ENCODE data around the gene TNFSF12.

TNFSF12 gene

DNA sequence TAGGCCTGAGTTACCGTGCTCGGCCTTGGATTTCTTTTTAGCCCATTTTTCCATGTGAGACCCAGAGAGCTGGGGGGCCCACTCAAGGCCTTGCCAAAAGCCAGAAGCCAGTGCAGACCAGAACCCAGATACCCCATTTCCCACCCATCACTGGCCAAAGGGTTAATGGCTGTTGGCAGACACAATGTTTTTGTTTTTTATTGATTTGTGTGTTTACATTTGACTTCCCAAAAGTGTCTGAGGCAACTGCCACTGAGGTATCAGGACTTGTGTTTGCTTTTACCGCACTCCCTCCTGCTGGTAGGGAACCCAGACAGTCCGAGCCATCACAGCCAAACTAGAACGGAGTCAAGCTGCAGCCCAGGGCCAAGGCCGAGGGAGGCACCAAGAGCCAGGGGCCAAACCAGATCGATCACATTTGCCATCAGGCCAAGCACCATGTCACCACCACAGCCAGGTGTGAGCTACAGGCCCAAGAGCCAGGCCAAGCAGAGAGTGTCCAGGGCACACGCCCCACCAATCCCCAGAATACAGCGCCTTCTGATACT, 7.7 kb upstream of the TNFSF12 start:
- no peak for DNase-seq (ENCODE audit: low read depth in 3 of 3)

DNA sequence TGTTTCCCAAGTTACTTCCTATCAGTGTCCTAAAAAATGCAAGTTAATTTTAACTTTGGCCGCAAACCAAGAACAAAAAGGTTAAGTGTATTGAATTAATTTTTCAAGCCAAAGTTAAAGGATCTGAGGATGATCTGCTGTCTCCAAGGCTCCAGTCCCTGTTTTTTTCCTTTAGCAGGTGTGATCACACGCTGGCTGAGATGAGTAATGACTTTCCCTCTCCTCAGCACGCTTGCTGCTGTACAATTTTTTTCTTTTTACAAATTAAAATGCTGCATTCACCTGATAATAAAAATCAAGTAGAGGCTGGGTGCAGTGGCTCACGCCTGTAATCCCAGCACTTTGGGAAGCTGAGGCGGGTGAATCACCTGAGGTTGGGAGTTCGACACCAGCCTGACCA, 3.9 kb upstream of the TNFSF12 start:
- no peak for DNase-seq (ENCODE audit: low read depth in 3 of 3)

DNA sequence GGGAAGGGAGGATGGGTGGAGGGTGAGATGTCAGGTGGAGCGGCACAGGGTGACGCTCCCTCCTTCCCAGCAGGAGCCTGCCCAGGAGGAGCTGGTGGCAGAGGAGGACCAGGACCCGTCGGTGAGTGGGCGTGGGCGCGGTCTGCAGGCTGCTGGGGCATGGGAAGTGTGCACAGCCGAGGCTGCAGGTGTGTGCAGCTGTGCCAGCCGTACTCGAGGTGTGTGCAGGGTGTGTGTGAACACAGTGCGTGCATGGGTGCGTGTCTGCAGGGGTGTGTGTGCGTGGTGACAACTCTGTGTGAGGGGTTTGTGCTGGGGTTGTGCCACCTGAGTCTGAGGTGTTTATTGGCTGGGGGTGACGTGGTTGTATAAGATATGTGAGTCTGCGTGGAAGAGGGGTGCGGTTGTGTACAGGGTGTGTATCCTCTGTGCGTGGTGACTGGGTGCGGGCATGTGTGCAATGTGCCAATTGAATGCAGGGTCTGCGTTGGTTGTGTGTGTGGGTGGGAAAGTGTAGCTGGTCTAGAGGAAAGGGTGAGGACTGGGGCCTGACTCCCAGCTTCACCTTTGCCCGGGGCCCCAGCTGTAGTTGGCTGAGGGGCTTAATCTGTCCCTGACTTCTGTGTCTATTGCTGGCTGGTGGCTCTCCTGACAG, 670 bp downstream of the TNFSF12 start:
- DNase-seq (ENCODE audit: low read depth in 3 of 3) = no peak

DNA sequence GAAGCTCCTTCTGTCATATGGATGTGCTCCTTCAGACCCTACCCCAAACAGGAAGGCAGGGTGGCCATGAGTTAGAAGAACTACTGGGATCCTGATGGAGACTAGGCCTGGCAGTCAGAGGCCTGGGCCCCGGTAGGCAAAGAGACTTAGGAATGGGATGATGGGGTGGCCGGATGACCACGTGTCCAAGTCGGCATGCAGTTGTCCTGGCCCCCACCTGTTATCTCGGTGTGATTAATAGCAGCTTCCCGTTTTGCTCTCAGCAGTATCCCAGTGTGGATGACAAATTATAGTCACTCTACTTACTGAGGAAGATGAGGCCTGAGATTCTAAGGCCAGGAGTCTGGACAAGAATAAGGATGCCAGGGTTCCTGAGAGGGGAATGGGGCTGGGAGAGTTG, 1.5 kb downstream of the TNFSF12 start:
- DNase-seq (ENCODE audit: low read depth in 3 of 3) = no peak

DNA sequence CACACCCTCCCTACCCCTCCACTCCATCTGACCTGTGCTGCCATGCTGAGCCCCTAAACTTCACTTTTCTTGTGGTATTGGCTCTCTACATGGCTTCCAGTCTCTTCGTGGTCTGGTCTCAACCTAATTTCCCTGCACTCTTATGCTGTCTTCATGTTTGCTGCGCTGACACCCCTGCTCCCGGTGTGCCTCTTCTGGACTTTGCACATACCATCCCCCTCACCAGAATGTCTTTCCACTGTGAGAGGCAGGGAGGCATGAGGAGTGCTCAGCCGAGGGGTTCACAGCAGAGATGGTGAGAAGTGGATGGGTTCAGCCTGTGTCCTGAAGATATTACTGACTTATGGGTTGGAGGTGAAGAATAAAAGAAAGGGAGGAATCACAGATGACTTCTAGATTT, 2.5 kb downstream of the TNFSF12 start:
- DNase-seq (ENCODE audit: low read depth in 3 of 3) = no peak

DNA sequence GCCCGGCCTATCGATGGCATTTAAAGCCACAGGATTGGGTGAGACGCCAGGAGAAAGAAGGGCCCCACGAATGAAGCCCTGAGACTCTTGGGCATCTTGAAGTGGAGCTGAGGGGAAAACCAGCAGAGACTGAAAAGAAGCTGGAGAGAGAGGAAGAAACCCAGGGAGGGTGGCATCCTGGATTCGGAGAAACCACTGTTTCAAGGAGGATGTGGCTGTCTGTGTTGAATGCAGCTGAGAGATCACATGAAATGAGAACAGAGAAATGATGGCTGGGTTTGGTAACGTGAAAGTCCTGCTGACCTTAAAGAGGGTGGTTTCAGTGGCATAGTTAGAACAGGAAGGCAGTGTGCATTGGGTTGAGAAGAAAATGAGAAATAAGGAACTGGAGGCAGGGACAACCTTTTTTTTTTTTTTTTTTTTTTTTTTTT, 3.8 kb downstream of the TNFSF12 start:
- DNase-seq (ENCODE audit: low read depth in 3 of 3) = no peak

DNA sequence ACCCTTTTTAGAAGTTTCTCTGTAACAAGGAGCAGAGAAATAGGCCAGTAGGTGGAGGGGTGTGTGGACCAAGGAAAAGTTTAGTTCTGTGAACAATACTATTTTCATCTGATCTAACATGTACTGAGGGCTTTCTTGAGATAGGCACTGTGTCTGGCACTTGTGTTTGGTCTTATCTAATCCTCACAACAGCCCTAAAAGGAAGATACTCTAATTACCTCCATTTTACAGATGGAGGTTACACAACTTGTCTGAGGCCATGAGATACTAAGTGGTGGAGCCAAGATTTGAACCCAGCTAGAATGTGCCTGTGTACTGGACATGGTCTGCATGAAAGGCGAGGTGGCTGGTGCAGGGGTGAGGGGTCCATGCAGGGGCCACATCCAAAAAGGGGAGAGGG, 4.5 kb downstream of the TNFSF12 start:
- DNase-seq (ENCODE audit: low read depth in 3 of 3) = no peak

DNA sequence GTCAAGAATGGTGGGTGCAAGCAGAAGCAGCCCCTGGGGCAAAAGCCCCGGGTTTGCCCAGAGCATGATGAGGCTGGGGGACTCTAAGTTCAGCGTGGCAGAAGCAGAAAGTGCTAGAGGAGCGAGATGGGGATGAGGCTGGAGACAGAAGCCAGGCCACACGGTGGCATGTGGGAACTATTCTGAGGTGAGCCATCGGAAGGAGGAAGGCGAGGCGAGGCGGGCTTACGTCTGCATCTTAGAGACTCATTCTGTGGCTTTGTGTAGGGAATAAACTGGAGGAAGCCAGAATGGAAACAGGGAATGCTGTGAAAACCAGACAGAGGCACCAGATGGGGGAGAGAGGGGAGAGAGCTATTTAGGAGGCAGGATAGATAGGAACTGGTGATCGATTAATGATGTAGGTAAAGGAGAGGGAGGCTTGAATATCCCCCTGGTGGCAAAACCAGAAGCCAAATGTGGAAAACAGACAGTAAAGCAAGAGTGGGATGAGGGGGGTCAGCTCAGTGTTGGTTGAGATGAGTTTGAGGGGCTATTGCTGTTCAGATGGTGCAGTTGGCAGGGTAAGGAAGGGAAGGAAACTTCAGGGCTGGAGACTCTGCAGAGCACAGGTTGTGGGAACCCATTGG, 6.6 kb downstream of the TNFSF12 start:
- DNase-seq (ENCODE audit: low read depth in 3 of 3) = no peak

DNA sequence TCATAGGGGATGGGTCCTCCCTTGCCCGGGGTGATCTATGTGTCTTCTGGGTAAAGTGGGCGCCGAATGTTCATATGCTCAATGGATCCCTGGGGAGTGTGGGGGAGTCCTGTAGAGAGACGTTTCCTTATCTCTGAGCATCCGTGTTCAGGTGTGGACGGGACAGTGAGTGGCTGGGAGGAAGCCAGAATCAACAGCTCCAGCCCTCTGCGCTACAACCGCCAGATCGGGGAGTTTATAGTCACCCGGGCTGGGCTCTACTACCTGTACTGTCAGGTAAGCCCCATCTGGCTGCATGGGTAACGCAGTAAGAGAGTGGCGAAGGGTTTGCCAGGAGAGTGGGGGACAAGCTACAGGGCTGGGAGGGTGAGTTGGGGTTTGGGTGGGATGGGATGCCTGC, 7.8 kb downstream of the TNFSF12 start:
- no peak for DNase-seq (ENCODE audit: low read depth in 3 of 3)

DNA sequence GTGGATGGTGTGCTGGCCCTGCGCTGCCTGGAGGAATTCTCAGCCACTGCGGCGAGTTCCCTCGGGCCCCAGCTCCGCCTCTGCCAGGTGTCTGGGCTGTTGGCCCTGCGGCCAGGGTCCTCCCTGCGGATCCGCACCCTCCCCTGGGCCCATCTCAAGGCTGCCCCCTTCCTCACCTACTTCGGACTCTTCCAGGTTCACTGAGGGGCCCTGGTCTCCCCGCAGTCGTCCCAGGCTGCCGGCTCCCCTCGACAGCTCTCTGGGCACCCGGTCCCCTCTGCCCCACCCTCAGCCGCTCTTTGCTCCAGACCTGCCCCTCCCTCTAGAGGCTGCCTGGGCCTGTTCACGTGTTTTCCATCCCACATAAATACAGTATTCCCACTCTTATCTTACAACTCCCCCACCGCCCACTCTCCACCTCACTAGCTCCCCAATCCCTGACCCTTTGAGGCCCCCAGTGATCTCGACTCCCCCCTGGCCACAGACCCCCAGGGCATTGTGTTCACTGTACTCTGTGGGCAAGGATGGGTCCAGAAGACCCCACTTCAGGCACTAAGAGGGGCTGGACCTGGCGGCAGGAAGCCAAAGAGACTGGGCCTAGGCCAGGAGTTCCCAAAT, 8.4 kb downstream of the TNFSF12 start:
- no peak for DNase-seq (ENCODE audit: low read depth in 3 of 3)

DNA sequence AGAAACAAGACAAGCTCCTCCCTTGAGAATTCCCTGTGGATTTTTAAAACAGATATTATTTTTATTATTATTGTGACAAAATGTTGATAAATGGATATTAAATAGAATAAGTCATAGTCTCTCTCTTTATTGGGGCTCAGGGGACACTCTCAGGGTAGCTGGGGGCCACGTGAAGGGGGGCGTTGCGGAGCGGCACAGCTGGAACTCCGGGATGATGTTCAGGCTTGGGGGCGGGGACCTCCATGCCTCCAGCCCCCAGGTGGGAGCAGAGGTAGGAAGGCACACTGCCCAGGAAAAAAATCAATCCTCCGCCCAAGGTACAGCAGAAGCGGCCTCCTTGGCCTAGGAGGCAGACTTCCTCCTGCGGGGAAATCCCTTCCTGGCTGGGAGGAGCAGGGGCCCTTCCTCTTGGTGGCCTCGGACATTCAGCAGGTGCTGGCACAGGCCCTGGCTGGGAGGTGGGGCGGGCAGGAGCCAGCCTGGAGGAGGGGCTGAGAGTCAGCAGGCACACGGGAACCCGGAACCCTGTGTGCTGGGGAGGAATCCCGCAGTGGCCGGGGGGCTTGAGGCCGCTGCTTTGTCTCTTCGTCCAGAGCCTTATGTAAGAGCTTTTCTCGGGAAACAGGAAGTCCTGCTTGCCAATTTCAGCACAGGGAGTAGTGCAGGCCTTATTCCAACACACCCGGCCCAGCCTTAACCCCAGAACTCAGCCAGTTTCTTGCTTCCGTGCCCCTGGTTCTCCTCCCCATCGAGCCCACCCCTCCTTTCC, 9.1 kb downstream of the TNFSF12 start:
- no peak for DNase-seq (ENCODE audit: low read depth in 3 of 3)

DNA sequence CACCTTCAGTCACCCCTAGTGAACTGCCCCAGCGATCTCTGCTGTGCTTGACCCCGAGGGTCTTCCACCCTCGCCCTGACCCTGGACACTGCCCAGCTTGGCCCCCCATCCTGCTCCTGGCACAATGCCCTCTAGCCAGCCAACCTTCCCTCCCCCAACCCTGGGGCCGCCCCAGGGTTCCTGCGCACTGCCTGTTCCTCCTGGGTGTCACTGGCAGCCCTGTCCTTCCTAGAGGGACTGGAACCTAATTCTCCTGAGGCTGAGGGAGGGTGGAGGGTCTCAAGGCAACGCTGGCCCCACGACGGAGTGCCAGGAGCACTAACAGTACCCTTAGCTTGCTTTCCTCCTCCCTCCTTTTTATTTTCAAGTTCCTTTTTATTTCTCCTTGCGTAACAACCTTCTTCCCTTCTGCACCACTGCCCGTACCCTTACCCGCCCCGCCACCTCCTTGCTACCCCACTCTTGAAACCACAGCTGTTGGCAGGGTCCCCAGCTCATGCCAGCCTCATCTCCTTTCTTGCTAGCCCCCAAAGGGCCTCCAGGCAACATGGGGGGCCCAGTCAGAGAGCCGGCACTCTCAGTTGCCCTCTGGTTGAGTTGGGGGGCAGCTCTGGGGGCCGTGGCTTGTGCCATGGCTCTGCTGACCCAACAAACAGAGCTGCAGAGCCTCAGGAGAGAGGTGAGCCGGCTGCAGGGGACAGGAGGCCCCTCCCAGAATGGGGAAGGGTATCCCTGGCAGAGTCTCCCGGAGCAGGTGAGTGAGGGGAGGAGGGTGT, 9.9 kb downstream of the TNFSF12 start, which contains the start of gene TNFSF13:
Gene TNFSF13 (plus strand): TSS at position 207 of the 776 bp plus-strand sequence. CDS start 290 bp downstream, at position 497.
- DNase-seq (ENCODE audit: low read depth in 3 of 3) = no peak

DNA sequence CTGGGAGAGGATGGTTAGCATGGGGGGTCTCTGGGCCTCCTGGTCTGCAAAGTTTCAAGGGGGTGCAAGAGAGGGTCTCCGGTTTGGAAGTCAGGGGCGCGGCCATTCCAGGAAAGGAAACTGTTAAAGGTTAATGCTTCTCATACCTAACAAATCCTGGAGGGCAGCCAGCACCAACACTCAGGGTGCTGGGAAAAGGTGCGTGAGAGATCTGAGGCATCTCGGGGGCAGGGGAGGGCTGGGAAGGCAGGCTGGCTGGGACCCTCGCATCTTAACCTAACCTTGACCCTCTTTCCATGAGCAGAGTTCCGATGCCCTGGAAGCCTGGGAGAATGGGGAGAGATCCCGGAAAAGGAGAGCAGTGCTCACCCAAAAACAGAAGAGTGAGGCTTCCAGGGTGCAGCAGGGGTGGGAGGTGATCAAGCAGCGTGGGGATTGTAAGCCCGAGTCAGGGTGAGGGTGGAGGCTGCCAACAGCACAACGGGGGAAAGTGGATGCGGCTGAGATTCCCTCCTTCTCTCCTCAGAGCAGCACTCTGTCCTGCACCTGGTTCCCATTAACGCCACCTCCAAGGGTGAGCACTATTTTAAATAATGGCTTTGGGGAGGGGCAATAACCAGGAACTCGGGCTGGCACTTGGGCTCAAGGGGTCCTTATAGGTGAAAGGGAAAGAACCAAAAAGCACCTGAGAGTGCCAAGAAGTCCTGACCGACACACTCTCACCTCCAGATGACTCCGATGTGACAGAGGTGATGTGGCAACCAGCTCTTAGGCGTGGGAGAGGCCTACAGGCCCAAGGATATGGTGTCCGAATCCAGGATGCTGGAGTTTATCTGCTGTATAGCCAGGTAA, 10.7 kb downstream of the TNFSF12 start:
- DNase-seq (ENCODE audit: low read depth in 3 of 3) = no peak

DNA sequence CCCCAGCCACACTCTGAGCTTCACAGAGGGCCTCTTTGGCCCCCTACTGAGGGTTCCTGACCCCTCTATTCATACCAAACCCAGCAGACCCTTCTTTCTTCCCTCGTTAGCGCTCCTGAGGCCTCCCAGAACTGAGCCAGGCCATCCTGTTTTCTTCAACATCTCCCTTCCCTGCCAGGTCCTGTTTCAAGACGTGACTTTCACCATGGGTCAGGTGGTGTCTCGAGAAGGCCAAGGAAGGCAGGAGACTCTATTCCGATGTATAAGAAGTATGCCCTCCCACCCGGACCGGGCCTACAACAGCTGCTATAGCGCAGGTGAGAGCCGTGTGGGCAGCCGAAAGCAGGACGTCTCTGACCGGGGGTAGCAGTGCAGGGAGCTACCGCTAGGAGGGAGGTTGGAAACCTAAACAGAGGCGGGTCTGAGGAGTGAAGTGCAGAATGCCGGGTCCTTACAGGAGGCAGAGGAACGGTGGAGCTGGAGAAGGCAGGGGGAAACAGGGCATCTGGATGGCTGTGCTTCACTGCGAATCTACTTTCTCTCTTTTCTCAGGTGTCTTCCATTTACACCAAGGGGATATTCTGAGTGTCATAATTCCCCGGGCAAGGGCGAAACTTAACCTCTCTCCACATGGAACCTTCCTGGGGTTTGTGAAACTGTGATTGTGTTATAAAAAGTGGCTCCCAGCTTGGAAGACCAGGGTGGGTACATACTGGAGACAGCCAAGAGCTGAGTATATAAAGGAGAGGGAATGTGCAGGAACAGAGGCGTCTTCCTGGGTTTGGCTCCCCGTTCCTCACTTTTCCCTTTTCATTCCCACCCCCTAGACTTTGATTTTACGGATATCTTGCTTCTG, 11.5 kb downstream of the TNFSF12 start:
- DNase-seq (ENCODE audit: low read depth in 3 of 3) = peak; percentile 51 to 61 (median 52)

DNA sequence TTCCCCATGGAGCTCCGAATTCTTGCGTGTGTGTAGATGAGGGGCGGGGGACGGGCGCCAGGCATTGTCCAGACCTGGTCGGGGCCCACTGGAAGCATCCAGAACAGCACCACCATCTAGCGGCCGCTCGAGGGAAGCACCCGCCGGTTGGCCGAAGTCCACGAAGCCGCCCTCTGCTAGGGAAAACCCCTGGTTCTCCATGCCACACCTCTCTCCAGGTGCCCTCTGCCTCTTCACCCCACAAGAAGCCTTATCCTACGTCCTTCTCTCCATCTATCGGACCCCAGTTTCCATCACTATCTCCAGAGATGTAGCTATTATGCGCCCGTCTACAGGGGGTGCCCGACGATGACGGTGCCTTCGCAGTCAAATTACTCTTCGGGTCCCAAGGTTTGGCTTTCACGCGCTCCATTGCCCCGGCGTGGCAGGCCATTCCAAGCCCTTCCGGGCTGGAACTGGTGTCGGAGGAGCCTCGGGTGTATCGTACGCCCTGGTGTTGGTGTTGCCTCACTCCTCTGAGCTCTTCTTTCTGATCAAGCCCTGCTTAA, 12.2 kb downstream of the TNFSF12 start:
- DNase-seq (ENCODE audit: low read depth in 3 of 3) = peak; percentile 75 to 83 (median 77)

DNA sequence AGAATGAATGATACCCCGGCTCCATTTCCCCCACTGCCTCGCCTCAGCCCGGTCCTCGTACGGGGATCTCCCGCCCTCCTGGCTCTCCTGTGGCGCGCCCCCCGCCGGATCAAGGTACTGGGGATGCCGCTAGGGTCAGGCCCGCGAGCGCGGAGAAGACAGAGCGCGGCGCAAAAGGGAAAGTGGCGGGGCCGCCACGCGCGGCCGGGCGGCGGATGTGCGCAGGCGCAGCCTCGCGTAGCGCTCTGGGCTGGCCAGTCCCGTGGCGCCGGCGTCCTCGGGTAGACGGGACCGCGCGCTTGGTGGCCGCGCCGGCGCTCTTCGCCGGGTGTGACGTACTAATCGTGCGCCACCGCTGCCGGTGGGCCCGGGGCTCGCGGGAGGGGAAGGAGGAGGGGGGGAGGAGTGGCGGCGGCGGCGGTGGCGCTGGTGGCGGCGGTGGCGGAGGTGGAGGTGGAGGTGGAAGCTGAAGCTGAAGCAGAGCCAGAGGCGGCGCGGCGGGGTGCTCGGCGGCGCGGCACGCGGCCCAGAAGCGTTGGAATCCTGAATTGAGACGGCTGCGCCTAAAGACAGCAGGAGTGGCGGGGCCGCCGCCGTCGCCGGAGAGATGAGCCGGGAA, 12.8 kb downstream of the TNFSF12 start, which contains the start of gene SENP3:
Gene SENP3 (plus strand): TSS at position 331 of the 619 bp plus-strand sequence. CDS start 1,158 bp downstream, outside the sequence.
- DNase-seq (ENCODE audit: low read depth in 3 of 3) = peak; percentile 79 to 90 (median 82)

DNA sequence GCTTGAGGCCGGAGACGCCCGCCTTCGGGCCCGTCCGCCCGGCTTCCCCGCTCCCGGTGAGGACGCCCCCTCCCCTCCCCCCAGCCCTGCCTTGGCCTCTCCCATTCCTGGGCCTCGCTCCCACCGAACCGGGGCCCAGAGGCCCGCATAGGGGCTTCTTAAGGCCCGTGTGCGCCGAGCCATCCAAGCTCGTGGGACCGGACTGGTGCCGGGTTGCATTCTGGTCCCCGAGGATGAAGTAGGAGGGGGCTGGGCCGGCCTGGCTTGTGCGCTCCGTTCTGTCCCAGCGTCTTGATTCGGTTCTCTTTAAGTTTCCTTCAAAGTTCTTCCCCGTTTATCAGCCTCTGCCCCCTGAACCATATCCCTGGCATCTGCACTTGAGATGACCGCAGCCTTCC, 13.3 kb downstream of the TNFSF12 start:
- DNase-seq (ENCODE audit: low read depth in 3 of 3) = no peak

DNA sequence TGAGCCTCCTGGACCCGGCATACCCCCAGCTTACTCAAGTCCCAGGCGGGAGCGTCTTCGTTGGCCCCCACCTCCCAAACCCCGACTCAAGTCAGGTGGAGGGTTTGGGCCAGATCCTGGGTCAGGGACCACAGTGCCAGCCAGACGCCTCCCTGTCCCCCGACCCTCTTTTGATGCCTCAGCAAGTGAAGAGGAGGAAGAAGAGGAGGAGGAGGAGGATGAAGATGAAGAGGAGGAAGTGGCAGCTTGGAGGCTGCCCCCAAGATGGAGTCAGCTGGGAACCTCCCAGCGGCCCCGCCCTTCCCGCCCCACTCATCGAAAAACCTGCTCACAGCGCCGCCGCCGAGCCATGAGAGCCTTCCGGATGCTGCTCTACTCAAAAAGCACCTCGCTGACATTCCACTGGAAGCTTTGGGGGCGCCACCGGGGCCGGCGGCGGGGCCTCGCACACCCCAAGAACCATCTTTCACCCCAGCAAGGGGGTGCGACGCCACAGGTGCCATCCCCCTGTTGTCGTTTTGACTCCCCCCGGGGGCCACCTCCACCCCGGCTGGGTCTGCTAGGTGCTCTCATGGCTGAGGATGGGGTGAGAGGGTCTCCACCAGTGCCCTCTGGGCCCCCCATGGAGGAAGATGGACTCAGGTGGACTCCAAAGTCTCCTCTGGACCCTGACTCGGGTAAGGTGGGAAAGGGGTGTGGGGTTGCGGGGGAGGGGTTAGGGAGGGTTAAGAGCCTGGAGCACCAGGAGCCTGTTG, 14.4 kb downstream of the TNFSF12 start:
- DNase-seq (ENCODE audit: low read depth in 3 of 3) = no peak
